Activated CD4-positive, CD25-positive, alpha-beta regulatory T cell treated with anti-CD3 and anti-CD28 coated beads, Interleukin-2, amount 50 U/mL, for 72 hours (primary cell): Measurements from ENCODE around the gene RPAP3.

Source experiments
- DNase-seq: peaks from one replicate; pipeline ENCODE4 v3.0.0; 2021

Gene RPAP3, protein sequence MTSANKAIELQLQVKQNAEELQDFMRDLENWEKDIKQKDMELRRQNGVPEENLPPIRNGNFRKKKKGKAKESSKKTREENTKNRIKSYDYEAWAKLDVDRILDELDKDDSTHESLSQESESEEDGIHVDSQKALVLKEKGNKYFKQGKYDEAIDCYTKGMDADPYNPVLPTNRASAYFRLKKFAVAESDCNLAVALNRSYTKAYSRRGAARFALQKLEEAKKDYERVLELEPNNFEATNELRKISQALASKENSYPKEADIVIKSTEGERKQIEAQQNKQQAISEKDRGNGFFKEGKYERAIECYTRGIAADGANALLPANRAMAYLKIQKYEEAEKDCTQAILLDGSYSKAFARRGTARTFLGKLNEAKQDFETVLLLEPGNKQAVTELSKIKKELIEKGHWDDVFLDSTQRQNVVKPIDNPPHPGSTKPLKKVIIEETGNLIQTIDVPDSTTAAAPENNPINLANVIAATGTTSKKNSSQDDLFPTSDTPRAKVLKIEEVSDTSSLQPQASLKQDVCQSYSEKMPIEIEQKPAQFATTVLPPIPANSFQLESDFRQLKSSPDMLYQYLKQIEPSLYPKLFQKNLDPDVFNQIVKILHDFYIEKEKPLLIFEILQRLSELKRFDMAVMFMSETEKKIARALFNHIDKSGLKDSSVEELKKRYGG

DNA sequence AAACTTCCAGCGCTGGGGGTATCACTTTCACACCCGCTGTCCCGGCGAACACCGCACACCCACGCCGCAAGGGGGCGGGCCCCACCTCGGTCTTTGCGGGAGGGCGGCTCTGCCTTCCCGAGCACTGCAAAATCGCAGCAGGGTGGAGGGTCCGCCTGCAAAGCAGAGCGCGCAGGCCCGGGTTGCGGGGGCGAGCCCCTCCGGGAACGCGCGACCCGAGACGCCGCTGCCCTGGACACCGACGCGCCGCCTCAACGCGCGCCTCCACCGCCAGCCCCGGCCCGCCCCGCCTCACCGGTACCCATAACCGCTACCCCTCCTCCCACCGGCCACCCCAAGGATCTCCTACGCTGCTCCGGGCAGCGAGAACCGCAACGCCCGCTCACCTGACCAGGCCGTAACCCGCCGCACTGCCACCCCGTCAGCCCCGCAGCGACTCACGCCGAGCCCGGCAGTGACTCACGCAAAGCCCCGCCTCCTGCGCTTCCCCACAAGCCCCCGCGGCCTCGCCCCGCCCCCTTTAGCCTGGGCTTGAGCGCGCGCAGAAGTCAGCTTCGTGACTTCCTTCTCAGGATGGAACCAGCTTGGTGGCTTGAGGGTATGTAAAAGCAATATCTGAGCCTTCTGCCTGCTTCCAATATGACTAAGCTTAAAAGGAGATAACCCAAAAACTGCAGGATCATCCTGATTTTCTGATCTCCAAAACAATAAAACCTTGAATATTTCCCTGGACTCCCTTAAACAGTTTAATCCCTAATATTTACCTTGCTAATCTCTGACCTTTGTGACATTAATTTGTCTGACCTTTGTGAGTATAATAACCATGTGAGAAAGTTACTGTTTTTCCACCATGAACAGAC lies at the start of gene RPAP3:
Gene RPAP3 (minus strand): TSS at position 465 of the 860 bp plus-strand sequence. CDS start 3,190 bp downstream, outside the sequence.
- DNase-seq: peak; percentile 99

DNA sequence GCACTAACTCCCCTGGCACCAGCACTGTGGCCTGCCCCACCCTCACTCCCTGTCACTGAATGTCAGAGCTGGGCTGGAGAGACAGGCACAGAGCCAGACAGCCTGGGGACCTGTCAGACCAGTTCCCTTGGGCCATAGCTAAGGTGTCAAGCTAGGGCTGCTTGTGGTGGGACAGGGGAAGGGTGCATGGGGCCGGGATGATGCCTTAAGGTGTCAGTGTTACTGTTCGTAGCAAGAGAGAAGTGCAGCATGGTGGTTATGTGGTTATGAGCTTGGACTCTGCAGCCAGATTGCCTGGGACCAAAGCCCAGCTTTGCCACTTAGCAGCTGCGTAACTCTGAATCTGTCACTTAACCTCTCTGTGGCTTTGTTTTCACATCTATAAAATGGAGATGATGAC lies 49.1 kb upstream of the RPAP3 start:
- no peak for DNase-seq

DNA sequence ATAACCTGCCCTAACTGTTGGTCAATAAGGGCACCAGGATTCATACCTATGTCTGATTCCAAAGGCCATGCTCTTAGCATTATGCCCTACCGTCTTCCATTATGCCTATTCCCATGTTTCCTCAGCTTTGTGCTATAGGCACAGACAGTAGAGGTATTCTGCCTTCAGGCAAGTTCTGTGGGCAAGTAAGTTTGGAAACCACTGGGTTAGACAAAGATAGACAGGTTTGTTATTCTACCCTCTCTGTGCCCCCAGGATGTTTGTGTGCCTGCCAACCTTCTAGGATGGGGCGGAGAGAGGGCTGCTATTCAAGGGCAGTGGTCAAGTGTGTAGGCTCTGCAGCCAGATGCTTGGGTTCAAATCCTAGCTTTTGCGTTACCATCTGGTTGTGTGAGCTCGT lies 48.3 kb upstream of the RPAP3 start:
- DNase-seq: no peak

DNA sequence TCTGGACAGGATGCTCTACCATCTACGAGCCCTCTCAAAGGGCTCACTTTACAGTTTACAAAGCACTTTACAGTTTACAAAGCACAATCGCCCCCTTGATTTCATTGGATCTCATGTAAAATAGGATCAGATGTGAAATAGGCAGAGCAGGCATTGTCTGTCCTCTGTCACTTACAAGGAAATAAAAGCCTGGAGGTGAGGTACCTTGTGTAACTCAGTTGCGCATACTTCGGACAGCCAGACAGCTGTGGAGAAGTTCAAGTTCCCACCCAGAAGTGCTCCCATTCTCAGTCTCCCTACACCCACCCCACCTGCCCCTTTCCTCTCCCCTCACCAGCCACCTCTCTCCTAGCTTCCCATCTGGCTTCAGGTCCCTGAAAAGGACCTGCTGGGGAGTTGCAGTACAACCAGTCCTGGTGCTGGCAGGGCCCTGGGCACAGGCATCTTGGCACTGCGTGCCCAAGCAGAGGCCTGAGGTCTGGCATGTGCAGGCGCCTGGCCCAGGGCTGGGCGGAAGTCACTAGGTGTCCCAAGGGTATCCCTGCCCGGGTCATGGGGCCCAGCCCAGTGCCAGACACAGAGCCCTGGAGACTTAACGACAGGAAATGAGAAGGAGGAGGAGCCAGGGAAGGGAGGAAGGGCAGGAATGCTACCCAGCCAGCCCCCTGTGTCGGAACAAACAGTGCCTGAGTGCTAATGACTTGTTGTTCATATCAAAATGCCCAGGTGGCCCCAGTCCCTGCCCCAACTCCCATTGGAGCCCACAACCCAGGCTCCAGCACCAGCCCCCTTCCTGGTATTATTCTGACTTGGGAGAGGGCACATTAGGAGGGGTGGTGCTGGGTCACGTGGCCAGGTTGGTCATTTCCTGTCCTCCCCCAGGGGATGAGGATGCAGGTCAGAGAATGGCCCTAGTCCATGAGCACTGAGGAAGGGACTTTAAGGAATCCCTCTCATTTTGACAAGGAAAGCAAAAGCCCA lies 47.5 kb upstream of the RPAP3 start:
- no peak for DNase-seq

DNA sequence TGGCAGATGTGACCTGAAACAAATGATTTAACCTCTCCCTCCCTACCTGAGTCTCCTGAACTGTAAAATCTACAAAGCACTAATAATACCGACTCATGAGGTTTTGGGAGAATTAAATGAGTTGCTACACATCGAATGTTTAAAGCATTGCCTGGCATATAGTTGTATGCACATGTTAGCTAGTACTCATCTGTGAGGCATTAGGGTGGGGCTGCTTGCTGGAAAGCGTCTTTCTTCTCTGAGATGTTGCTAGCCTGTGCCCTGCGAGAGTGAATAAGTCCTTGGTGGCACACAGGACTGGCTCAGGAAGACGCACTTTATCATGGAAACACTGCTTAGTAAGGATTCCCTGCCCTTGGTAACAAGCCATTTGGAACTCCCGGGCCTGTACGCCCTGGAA lies 46.7 kb upstream of the RPAP3 start:
- no peak for DNase-seq

DNA sequence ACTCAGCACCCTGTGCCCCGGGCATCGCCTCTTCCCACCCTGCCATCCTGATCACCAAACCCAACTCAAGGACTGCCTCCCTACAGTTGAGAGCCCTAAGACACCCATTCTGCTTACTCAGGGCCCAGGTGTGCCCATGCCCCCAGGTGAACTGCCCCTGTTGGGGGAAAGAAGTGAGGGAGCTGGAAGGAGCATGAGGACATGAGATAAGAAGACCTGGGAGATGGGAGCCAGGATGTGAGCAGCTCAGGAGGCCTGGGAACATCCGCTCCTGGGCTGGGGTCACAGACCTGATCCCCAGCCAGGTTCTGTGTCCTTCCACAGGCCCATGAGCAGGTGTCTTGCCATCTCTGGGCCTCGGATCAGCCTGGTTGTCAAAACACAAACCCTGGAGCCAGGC lies 46.3 kb upstream of the RPAP3 start:
- DNase-seq: no peak

DNA sequence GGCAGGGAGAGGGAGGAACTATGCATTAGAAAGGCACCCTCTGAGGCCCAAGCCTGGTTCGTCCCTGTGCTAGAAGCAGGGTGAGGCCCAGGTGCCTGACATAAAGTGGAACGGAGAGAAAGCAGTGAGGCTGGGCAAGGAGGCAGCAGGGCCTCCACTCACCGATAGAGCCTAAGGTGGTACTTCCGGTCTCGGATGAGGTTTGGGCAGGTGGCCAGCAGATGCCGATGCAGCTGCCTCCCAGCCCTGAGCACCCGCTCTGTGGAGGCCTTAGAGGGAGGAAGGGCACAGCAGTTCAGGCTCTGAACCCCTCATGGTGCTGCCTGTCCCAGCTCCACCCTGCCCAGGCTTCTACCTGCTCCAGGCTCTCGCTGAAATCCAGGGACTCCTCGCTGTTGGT lies 45.7 kb upstream of the RPAP3 start:
- no peak for DNase-seq

DNA sequence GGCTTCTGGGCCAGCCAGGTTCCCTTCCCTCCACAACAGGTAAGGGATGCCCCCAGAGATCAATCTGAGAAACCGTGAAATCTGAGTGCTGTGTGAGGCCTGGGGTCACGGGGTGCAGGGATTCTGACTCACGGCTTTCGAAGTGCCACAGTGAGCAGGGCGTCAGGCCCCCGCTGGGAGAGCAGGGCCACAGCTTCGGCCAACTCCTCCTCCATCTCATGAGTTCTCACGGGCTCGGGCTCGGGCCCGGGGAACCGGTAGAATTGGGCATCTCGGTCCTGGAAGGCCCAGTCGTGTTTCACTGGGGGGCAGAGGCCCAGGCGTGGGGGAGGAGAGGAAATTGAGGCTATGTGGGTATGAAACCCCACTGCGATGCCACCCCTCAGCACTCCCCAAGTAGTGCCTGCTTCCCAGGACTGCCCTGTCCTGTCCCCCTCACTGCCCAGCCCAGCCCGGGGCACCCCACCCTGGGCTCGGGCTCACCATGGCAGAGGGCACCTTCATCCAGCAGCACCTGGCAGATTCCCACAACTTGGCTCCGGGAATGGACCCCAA lies 45.2 kb upstream of the RPAP3 start:
- DNase-seq: no peak

DNA sequence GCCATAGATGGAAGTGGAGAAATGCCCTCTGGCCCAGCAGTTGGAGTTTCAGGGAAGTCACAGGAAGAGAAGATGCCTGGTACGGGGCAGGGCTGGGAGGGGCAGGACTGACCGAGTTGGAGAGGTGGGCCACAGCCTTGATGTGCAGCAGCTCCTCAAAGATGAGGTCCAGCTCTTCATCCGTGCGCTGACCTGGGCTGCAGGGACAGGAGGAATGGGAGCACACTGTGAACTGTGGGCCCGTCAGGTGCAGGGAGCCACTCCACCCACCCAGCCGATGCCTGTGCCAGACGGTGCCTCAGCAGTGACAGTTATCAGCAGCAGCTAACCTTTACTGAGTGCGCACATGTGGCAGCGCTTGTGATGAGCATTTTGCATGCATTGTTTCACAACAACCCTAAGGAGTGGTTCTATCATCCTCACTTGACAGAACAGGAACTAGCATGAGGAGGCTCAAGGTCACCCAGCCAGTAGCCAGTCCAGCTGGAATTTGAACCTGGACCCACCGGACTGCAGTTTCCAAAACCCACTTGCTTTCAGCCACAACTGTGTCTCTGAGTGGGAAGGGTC lies 44.5 kb upstream of the RPAP3 start:
- no peak for DNase-seq

DNA sequence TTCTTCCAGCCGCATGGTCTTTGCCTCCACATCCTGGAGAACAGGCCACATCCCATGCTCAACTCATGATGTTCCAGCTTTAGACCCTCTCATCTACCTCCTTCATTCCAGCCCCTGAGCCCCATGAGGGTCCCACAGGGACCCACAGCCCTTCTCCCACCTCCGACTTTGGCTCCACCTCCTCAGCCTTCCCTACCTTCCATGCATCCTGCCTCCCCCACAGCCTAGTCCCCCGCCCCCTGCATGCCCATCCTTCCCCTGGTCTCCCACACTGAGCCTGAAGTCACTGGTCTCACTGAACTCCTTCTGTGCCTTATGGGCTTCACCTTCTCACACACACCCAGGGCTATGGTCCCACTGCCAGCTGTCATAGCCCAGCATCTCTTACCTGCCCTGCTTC lies 43.1 kb upstream of the RPAP3 start:
- DNase-seq: no peak

DNA sequence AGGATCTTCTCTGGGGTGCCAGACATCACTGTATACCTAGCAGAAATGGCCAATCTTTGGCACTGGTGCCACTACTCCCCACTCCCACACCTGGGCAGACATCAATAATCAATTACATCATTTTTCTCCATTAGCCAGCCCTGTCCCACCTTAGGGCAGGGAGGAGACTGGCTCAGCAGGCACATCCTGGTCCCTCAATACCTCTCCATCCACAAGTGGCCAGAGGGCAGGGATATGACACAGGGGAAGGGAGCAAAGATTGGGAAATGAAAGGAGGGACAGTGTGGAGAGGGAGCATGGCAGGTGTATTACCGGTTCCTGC lies 42.6 kb upstream of the RPAP3 start:
- no peak for DNase-seq

DNA sequence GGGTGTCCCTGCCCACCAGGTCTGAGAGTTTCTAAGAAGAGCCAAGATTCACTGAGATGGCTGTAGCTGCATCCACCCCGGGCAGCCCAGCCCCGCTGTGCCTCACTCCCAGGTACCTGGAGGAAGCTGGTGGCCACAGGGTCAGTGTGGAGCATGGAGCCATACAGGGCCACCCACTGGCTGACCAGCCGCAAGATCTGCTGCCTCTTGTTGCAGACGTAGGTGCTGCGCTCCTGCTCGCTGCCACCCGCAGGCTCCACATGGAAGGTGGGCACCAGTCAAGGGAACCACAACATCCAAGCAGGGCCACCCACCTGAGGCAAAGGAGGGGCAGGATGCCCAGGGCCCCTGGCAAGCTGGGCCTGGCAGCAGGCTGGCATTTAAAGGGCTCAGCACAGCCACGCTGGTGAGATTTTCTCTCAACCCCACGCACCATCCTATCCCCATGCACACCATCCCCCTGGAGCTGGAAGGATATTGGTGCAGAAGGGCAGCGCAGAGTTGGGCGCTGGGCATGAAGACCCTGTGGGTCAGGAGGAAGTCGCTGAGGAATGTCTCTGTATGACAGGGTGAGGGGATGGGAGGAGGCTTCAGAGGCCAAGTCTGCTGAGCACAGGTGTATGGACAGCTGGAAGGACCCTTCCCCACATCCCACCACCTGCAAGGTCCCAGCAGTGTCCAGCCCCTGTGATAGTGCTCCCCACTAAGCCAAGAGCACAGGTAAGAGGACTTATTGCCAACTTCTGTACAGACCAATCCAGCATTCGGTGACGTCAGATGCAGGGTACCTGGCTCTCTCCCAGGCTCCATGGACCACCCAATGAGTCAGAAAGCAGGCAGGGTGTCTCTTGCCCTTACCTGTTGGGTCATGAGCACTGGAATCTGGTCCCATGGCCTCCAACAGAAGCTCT lies 42.0 kb upstream of the RPAP3 start:
- no peak for DNase-seq

DNA sequence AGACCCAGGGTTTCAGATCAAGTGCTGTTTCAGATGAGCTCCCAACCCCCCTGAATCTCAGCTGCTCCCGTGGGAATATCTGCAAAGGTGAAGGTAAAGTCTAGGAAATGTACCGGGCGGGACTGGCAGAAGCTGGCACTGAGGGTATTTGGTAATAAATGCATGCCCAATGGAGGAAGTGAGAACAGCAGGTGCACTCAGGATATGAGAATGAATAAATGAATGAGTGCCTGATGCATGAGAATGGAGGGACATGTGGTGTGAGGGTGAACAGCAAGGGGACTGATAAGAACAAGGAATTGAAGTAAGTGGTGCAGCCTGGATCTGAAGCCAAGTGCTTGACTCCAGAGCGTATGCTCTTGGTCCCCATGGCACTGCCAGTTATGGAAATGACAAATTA lies 41.3 kb upstream of the RPAP3 start:
- DNase-seq: no peak

DNA sequence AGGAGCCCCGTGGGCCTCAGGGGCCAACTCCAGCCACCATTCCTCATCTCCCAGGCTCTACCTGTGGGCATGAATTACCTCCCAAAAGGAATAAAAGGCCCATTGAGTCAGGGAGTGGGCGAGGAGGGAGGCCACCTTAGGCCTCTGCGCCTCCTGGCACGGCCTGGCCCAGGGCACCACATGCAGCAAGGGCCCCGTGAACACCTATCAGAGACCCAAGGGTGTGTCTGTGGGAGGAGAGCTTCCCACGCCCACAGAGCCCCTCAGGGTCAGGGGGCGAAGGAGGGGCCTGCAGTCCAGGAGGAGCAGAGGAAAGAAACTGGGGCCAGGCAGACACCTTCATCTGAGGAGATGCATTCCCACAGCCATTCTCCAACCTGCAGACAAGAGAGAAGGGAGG lies 40.7 kb upstream of the RPAP3 start:
- no peak for DNase-seq

DNA sequence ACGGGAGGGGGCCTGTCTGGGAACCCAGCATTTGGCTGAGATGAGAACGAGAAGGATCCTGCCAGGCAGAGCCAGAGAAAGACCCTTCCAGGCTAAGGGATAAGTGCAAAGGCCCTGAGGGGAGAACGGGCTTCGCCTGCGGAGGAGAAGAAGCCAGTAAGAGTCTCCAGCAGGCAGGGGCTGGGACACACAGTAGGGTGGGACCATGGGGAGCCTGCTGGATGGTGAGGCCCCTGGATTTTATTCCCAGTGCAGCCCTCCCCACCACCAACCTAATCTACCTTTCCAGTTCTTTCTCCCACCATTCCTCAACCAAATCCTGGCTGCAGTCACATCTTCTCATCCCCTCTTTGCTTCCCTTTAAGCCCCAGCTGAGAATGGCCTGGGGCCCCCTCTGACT lies 40.2 kb upstream of the RPAP3 start:
- no peak for DNase-seq

DNA sequence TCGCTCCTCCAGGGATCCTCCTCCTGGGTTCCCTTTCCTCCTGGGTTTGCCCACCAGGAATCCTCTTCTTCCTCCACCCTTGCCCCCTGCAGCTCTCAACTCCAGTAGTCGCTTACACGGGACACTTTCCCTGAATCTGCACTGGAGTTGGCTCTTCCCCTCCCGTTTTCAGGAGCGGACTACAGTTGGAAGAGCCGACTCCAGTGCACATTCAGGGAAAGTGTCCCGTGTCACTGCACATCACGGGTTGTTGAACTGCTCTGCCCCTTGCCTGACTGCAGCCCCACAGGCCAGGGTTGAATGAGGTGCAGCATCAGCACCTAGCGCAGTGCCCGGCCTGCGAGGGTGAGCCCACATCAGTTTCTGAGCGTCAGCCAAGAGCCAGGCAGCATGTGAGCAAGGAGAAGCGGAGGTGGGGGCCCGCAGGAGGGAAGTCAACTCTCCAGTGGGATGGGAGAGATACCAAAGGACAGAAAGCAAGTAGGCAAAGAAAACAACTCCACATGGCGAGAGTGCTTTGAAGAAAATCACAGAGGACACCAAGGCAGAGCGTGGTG lies 39.7 kb upstream of the RPAP3 start:
- DNase-seq: no peak

DNA sequence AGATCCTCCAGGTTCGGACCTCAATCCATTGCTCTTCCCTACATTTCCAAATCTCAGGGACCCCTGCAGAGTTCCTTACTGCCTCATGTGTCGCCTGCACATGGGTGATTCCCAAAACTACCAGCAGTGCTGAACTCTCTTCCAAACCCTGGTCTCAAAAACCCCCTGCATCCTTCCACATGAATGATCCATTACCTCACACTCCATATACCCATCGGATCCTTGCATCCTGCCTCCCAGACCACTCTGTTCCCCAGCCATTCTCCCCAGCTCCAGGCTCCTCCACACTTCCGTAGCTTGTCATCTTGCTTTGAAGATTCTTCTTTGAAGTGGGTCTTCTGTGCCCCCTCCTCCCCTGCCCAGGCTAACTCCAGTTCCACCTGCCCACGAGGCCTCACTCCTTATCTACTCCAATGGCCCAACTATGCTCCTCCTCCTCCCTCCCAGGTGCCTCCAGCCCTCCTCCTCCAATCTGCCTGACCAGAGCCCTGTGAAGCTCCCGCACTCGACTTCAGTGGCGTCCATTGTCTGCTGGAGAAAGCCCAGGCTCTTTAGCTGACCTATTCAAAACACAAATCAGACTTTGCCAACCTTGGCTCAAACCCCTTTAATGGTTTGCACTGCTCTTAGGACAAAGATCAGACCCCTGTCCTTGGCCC lies 39.1 kb upstream of the RPAP3 start:
- DNase-seq: no peak

DNA sequence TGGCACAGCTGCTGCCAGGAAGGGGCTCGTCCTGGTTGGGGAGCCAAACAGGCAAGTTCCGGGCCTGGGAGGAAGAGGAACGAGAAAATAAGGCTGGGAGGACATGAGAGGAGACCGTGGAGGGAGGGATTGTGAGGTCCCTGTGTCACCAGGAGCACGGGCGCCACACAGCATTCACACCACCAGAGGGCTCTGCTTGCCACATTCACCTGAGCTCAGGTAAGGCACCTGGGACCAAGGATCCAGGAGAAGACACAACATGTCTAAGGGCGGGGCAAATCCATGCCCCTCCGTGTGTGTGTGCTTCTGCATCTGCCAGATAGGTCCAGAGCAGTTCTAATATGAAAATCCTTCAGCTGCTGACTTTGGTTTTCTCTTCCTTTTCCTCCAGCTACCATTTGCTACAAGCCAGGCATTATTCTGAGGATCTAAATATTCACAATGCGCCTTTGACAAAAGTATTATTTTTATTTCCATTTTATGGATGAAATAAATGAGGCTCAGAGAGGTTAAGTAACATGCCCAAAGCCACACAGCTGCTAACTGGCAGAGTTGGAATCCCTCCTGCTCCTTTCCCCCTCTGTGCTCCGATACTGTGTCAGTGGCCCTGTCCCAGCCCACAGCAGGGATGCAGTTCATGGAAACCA lies 38.3 kb upstream of the RPAP3 start:
- DNase-seq: peak; percentile 53

DNA sequence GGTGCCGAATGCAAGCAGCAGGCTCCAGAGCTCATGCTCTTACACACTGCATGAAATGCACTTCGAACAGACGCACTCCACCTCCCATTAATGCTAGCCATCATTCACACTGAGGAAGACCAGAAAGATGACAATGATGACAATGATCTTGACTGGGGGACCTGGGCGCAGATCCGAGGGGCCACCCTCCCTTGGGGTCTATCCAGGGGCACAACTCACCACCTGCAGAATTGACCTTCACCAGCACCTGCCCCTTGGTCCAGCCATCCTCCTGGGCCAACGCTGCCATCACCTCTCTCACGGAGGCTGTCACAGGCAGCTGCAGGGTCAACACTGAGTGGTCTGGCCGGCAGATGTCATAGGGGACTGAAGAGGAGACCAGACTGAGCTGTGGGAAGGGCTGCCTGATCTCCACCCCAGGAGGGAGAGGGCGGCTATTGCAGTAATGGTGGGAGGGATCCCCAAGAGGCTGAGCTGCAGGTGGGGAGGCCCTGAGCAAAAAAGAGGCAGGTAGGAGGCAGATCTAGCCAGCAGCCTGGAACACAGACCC lies 37.6 kb upstream of the RPAP3 start:
- no peak for DNase-seq
